Spinal cord (tissue), 10 donors: ENCODE data around the gene QRFP. TPM values are rescaled to one million over a fixed set of nuclear protein-coding genes. Genes with fewer than 3 reads are reported as not detected.
"Not testable (repeated sequence)": the region's sequence is repeated elsewhere in the genome, so short reads cannot be mapped to it uniquely, and the experiment has no call there.

Experiments used
- DNase-seq, 6 donors: peaks; one replicate each; pipeline versions ENCODE4 v3.0.0 to v3.0.0-alpha.2; 2013 to 2015; ENCODE audit warnings: low spot score in 6 of 6, low read depth in 4 of 6
- H3K27ac ChIP-seq: one replicate; pipeline ENCODE4 v1.5.1; 2013; ENCODE audit warnings: low read depth, low read length, control low read depth
- H3K27me3 ChIP-seq: one replicate; pipeline ENCODE4 v1.6.1; 2013; ENCODE audit warnings: low read length; ENCODE audit not compliant: control insufficient read depth, insufficient read depth
- H3K36me3 ChIP-seq: one replicate; pipeline ENCODE4 v1.6.1; 2013; ENCODE audit warnings: low read length; ENCODE audit not compliant: control insufficient read depth, insufficient read depth
- H3K4me1 ChIP-seq: one replicate; pipeline ENCODE4 v1.6.1; 2013; ENCODE audit warnings: low read length; ENCODE audit not compliant: control insufficient read depth, insufficient read depth
- H3K4me3 ChIP-seq: one replicate; pipeline ENCODE4 v1.5.1; 2013; ENCODE audit warnings: low read depth, low read length, control low read depth
- H3K9me3 ChIP-seq: one replicate; pipeline ENCODE4 v1.6.1; 2013; ENCODE audit warnings: low read length; ENCODE audit not compliant: control insufficient read depth, insufficient read depth
- WGBS: methylation state at CpG from one replicate; pipeline ENCODE4 v1.1.5; 2013; ENCODE audit warnings: missing lambda C conversion rate; ENCODE audit not compliant: insufficient coverage; 5-methylcytosine and 5-hydroxymethylcytosine counted together
- polyA plus RNA-seq, 2 donors: library from polyadenylated mRNA; unstranded; fragments of 120-200 nt; gene quantifications; one replicate each; pipeline ENCODE4 v1.2.1, GENCODE V29; 2013; ENCODE audit not compliant: insufficient read length in 2 of 2
- total RNA-seq, 2 donors: library from RNA; depleted of rRNA in 1 of 2; stranded (reverse); fragments of 120-200 nt in 1 of 2; fragments of >200 nt in 1 of 2; gene quantifications; one replicate each; pipeline versions ENCODE4 v1.2.3 to v1.2.4, GENCODE V29; 2013 to 2014
- donor health status: healthy.

QRFP gene
- total and polyA plus RNA-seq, 4 donors = 0.51 to 0.54 TPM; not detected in 2

DNA sequence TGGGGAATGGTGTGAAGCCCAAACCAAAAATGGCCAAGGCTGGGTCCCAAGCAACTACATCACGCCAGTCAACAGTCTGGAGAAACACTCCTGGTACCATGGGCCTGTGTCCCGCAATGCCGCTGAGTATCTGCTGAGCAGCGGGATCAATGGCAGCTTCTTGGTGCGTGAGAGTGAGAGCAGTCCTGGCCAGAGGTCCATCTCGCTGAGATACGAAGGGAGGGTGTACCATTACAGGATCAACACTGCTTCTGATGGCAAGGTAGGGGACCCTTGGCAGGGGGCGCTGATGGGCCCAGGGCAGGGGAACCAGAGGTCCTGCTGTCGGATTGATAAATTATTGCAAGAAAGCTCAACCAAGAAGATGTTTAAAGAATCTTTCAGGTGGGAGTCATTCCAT lies 41.8 kb downstream of the QRFP start:
- Histone ChIP-seq H3K4me3 (no peak overlapping the region), H3K4me1 (peaks cover 8% of the 10 kb centered on the region), H3K27ac (no peak overlapping the region), H3K9me3 (no peaks in the 10 kb centered on the region), H3K27me3 (no peaks in the 10 kb centered on the region), H3K36me3 (peaks cover 18% of the 10 kb centered on the region)
- DNase-seq = no peak
- WGBS = 92% methylated on average over 9 of the region's 9 CpGs

DNA sequence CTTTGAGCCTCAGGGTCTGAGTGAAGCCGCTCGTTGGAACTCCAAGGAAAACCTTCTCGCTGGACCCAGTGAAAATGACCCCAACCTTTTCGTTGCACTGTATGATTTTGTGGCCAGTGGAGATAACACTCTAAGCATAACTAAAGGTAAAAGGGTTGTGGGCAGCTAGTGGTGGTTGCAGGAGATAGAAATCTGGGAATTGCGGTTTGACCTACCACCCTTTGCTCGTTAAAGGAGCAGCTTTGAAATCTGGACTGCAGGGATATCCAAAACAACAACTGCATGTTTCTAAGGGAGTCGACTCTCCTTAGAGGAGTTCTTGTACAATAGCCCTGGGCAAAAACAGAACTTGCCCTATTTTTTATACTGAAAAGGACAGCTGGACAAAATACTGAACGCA lies 42.5 kb downstream of the QRFP start:
- no peak for DNase-seq
- H3K27me3 ChIP-seq = no peaks in the 10 kb centered on the region
- H3K9me3 ChIP-seq = no peaks in the 10 kb centered on the region
- H3K4me3 ChIP-seq = no peak overlapping the region
- WGBS = 80% methylated on average over 2 of the region's 8 CpGs
- peaks cover 16% of the 10 kb centered on the region for H3K36me3 ChIP-seq
- peaks cover 8% of the 10 kb centered on the region for H3K4me1 ChIP-seq
- H3K27ac ChIP-seq = no peak overlapping the region

DNA sequence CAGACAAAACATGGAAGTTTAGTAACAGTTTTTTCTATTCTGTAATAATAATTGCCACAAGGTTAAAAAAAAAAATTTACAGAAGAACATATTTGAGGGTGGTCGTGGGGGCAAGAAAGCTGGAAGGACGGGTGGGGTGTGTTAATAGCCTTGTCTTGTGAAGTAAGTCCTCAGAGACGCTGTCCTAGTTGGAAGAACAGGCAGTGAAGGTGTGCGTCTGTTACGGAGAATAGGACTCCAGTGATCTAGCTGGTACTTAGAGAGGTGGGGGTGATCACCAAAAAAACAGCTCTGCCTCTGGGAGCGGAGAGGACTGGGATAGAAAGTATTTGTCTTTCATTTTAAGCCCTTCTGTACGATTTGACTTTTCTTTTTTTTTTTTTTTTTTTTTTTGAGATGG lies 43.8 kb downstream of the QRFP start:
- 85% methylated on average over 3 of the region's 7 CpGs for WGBS
- H3K27ac ChIP-seq = no peak overlapping the region
- H3K9me3 ChIP-seq = no peaks in the 10 kb centered on the region
- peaks cover 14% of the 10 kb centered on the region for H3K36me3 ChIP-seq
- DNase-seq = no peak
- no peak overlapping the region for H3K4me3 ChIP-seq
- H3K27me3 ChIP-seq = no peaks in the 10 kb centered on the region
- peaks cover 5% of the 10 kb centered on the region for H3K4me1 ChIP-seq

DNA sequence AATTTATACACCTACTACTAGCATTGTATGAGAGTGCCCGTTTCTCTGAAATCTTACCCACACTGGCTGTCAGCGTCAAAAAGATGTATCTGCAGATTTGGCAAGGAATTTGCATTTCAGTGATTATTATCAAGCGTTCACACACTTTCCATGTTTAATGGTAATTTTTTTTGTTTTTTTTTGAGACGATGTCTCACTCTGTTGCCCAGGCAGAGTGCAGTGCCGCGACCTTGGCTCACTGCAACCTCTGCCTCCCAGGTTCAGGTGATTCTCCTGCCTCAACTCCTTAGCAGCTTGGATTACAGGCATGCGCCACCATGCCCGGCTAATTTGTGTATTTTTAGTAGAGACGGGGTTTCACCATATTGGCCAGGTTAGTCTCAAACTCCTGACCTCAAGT lies 47.3 kb downstream of the QRFP start:
- no peak overlapping the region for H3K27ac ChIP-seq
- H3K36me3 ChIP-seq = no peaks in the 10 kb centered on the region
- no peak overlapping the region for H3K4me3 ChIP-seq
- no peaks in the 10 kb centered on the region for H3K9me3 ChIP-seq
- WGBS = 96% methylated on average over 4 of the region's 9 CpGs
- H3K27me3 ChIP-seq = no peaks in the 10 kb centered on the region
- DNase-seq = no peak
- H3K4me1 ChIP-seq = peaks cover 17% of the 10 kb centered on the region

DNA sequence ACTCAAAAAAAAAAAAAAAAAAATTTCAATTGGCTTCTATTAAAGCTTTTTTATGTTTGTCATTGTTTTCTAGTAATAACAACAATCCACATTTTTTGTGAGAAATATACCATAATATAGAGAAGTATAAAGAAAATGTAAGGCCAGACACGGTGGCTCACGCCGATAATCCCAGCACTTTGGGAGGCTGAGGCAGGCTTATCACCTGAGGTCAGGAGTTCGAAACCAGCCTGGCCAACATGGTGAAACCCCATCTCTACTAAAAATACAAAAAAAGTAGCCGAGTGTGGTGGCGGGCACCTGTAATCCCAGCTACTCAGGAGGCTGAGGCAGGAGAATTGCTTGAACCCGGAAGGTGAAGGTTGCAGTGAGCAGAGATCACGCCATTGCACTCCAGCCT lies 48.1 kb downstream of the QRFP start:
- H3K4me1 ChIP-seq = peaks cover 24% of the 10 kb centered on the region

DNA sequence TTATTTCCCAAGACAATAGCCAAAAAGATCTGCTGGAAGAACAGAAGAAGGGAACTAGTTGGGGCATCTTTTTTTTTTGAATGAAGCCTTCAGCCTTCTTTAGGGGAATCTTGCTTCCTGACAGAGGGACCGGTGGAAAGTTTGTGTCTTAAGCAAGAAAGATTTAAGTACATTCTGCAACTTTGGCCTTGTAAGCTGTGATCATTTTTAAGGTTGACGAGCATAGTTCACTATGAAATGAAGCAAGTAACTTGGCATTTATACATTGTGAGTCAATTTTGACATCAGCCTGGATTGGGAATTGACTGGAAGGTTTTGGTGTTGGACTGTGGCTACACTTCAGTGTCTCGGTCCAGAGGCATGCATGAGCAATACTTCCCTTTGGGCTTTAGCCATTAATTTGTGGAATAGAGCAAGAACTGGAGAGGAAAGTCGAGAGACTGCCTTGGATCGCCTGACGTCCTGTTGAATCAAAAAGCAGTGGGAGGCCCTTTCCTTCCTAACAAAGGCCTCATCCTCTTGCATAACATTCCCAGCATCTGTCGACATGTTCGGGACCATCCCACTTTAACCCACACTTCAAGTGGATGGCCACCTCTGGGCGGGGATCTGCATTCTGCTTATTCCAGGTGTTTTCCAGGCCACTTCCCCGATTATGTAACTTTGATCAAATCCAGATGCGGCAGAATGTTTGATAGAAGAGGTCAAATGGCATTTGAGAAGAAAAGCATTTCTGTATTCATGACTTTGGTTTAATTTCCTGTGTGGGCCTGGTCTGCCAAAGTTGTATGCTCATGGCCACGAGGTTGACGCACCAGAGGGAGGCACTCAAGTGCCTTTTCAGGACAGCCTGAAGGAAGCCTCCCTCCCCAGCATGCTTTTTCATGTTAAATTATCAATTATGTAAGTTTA lies 49.0 kb downstream of the QRFP start:
- no peak overlapping the region for H3K4me3 ChIP-seq
- H3K27me3 ChIP-seq = no peaks in the 10 kb centered on the region
- peaks cover 32% of the 10 kb centered on the region for H3K4me1 ChIP-seq
- WGBS = 38% methylated on average over 7 of the region's 13 CpGs
- H3K36me3 ChIP-seq = no peaks in the 10 kb centered on the region
- H3K9me3 ChIP-seq = no peaks in the 10 kb centered on the region
- H3K27ac ChIP-seq = peak overlapping the region; percentile 95
- DNase-seq = peak in 1 of 6 donors; percentile 73

More for the DNA sequence above, 48.1 kb downstream of the QRFP start:
- not testable (repeated sequence) for H3K4me3 ChIP-seq, H3K27me3 ChIP-seq, H3K36me3 ChIP-seq, DNase-seq, H3K9me3 ChIP-seq
- peak overlapping the region; percentile 95 for H3K27ac ChIP-seq
- WGBS = 100% methylated on average over 1 of the region's 8 CpGs

DNA sequence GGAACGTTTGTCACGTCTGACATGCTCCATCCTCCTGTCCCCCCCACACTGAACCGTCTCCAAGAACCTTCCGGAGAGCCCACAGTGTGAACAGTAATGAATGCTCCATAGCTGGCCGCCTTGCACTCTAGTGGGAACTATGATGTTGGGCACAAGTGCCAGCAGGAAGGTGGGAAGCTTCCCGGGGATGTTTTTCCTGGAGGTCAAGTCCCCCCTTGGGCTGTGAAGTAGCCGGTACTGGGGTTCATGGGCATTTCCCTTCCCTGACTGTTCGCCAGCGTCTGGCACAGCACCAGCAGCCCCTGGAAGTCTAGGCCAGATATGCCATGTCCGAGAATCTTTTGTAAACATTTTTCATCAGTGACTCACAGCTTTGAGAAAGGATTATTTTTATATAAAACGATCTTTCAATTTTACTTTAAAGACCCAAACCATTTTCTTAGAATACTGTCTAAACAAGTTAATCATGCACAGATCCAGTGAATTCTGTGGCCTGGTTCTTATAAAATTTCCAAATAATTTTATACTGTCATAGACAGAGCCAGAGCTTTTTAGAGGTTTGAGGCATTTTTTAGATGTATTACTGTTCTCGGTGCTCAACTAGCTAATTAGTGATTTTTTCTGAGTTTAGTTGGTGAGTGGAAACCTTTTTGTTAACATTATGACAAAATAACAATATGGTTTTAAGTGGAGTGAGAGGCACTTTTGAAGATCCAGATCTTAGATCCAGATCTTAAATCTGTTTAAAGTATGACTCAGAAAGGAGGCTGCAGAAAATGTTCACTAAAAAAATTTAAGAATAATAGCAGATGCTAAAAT lies 49.9 kb downstream of the QRFP start:
- 17% methylated on average over 3 of the region's 12 CpGs for WGBS
- H3K27ac ChIP-seq = peak overlapping the region; percentile 95
- no peaks in the 10 kb centered on the region for H3K36me3 ChIP-seq
- peak in 1 of 6 donors; percentile 73 for DNase-seq
- no peaks in the 10 kb centered on the region for H3K9me3 ChIP-seq
- H3K27me3 ChIP-seq = no peaks in the 10 kb centered on the region
- H3K4me3 ChIP-seq = no peak overlapping the region
- peaks cover 34% of the 10 kb centered on the region for H3K4me1 ChIP-seq

DNA sequence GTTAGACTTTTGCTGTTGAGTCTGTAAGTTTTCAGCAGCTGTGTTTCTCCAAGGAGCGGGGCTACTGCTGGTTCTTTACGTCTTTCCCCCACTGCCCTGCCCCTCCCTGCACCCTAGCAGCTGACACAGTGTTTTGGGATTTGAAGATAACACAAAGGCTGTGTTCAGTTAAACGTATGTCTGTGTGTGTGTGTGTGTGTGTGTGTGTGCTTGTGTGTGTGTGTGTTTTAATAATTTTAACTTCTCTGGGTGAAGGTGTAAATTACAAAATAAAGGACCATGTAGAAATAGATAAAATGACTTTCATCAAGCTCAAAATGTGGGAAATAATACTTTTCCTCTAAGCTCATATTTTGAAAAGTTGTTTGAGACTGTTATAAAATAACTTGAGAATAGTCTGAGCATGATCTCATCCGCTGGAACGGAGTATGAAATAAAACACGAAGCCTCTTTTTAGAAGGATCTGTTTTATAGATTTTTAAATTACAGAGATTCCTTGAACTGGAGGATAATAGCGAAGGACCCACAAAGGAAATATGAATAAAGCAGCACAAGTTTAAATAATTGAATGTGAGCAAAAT lies 50.6 kb downstream of the QRFP start:
- Histone ChIP-seq H3K4me1 (peaks cover 39% of the 10 kb centered on the region), H3K36me3 (no peaks in the 10 kb centered on the region), H3K27me3 (no peaks in the 10 kb centered on the region), H3K27ac (peak overlapping the region; percentile 95), H3K9me3 (no peaks in the 10 kb centered on the region), H3K4me3 (peak overlapping the region; percentile 5)
- peak in 1 of 6 donors; percentile 75 for DNase-seq
- WGBS = 40% methylated on average over 2 of the region's 7 CpGs

DNA sequence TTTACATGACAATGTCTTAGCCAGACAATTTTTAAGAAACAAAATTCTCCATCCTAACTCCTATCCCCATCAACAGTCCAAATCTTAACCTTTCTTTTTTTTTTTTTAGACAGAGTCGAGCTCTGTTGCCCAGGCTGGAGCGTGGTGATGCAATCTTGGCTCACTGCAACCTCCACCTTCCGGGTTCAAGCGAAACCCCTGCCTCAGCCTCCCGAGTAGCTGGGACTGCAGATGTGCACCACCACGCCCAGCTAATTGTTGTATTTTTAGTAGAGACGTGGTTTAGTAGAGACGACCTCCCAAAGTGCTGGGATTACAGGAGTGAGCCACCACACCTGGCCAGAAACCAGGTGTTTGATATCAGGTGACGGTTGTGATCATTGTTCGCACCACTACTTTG lies 51.4 kb downstream of the QRFP start:
- no peaks in the 10 kb centered on the region for H3K9me3 ChIP-seq
- H3K4me1 ChIP-seq = peaks cover 40% of the 10 kb centered on the region
- H3K27ac ChIP-seq = peak overlapping the region; percentile 95
- no peak for DNase-seq
- H3K4me3 ChIP-seq = no peak overlapping the region
- no peaks in the 10 kb centered on the region for H3K36me3 ChIP-seq
- H3K27me3 ChIP-seq = no peaks in the 10 kb centered on the region
- 51% methylated on average over 5 of the region's 10 CpGs for WGBS
